ENCODE measurements around the gene CFAP300. TPM values are rescaled to one million over a fixed set of nuclear protein-coding genes. Genes with fewer than 3 reads are reported as not detected.

CFAP300 gene
- total and polyA plus RNA-seq, 2 donors from 2014 or later, result 4.3 to 8.2 TPM

- no peak overlapping the region for H3K4me3 ChIP-seq (ENCODE audit: low read length in 3 of 3)
- H3K4me1 ChIP-seq (ENCODE audit: control insufficient read depth in 2 of 3, insufficient read depth in 2 of 3, low read depth in 1 of 3, low read length in 3 of 3), result no peaks in the 10 kb centered on the region
- H3K27me3 ChIP-seq (ENCODE audit: control insufficient read depth, insufficient read depth, low read length), result no peaks in the 10 kb centered on the region
- intact Hi-C loops (cut with DNase I), result no loop called here
- H3K36me3 ChIP-seq (ENCODE audit: control insufficient read depth in 2 of 3, insufficient read depth in 3 of 3, low read length in 3 of 3), result no peaks in the 10 kb centered on the region
- FAIRE-seq, result no peak
- H3K9me3 ChIP-seq (ENCODE audit: control insufficient read depth in 2 of 3, insufficient read depth in 1 of 3, low read length in 3 of 3), result no peaks in the 10 kb centered on the region
- peak in 1 of 5 donors; percentile 16 for DNase-seq
- no peak overlapping the region for H3K27ac ChIP-seq (ENCODE audit: low read depth in 2 of 2, low read length in 2 of 2)
- TF ChIP-seq, protein P1, sequence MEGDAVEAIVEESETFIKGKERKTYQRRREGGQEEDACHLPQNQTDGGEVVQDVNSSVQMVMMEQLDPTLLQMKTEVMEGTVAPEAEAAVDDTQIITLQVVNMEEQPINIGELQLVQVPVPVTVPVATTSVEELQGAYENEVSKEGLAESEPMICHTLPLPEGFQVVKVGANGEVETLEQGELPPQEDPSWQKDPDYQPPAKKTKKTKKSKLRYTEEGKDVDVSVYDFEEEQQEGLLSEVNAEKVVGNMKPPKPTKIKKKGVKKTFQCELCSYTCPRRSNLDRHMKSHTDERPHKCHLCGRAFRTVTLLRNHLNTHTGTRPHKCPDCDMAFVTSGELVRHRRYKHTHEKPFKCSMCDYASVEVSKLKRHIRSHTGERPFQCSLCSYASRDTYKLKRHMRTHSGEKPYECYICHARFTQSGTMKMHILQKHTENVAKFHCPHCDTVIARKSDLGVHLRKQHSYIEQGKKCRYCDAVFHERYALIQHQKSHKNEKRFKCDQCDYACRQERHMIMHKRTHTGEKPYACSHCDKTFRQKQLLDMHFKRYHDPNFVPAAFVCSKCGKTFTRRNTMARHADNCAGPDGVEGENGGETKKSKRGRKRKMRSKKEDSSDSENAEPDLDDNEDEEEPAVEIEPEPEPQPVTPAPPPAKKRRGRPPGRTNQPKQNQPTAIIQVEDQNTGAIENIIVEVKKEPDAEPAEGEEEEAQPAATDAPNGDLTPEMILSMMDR (IDR thresholded peaks at IDR 0.05; ENCODE audit: borderline replicate concordance, extremely low read depth, insufficient read depth), result peak; percentile 3
- no peak overlapping the region for H3K9ac ChIP-seq (ENCODE audit: low read length in 3 of 3)
Observed at GRCh38 chr11:102061276-102061675, 14.0 kb downstream of the CFAP300 start.

DNA sequence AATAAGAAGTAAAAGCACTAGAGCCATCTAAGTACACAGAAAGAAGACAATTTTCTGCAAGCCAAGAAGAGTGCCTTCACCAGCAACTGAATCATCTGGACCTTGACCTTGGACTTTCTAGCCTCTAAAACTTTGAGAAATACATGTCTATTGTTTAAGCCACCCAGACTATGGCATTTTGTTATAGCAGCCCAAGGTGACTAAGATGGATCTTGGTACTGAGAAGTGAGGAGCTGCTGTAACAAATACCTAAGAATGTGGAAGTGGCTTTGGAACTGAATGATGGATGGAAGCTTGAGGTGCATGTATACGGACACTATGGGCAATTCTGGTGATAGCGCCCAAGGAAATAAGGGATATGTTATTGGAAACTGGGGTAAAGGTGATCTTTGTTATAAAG lies 14.9 kb downstream of the CFAP300 start:
- intact Hi-C loops (cut with DNase I), result no loop called here
- TF ChIP-seq, protein P1 (IDR thresholded peaks at IDR 0.05; ENCODE audit: borderline replicate concordance, extremely low read depth, insufficient read depth), result no peak
- no peak overlapping the region for H3K27ac ChIP-seq (ENCODE audit: low read depth in 2 of 2, low read length in 2 of 2)
- FAIRE-seq (no peak), DNase-seq (no peak)
- H3K27me3 ChIP-seq (ENCODE audit: control insufficient read depth, insufficient read depth, low read length), result no peaks in the 10 kb centered on the region
- H3K9ac ChIP-seq (ENCODE audit: low read length in 3 of 3), result no peak overlapping the region
- H3K36me3 ChIP-seq (ENCODE audit: control insufficient read depth in 2 of 3, insufficient read depth in 3 of 3, low read length in 3 of 3), result no peaks in the 10 kb centered on the region
- H3K9me3 ChIP-seq (ENCODE audit: control insufficient read depth in 2 of 3, insufficient read depth in 1 of 3, low read length in 3 of 3), result no peaks in the 10 kb centered on the region
- no peaks in the 10 kb centered on the region for H3K4me1 ChIP-seq (ENCODE audit: control insufficient read depth in 2 of 3, insufficient read depth in 2 of 3, low read depth in 1 of 3, low read length in 3 of 3)
- no peak overlapping the region for H3K4me3 ChIP-seq (ENCODE audit: low read length in 3 of 3)

DNA sequence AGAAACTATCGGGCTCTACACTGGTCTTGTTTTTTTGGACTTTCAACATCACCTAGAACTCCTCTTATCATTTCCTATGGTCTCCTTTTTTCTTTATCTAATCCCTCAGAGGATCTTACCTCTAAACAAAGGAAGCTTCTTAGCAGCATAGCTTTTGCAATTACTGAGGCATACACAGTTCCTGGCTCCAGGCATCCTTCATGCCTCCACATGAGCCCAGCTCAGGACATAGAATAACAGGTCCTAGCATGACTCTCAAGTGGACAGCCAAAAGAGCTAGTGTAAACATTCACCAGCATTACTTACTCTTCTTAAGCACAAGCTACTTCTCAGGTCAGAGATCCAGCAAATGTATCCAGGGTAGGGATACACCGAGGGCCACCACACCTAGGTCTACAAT lies 17.1 kb downstream of the CFAP300 start:
- no peak for DNase-seq
- no peak overlapping the region for H3K4me3 ChIP-seq (ENCODE audit: low read length in 3 of 3)
- no peaks in the 10 kb centered on the region for H3K27me3 ChIP-seq (ENCODE audit: control insufficient read depth, insufficient read depth, low read length)
- H3K9ac ChIP-seq (ENCODE audit: low read length in 3 of 3), result no peak overlapping the region
- TF ChIP-seq, protein P1 (IDR thresholded peaks at IDR 0.05; ENCODE audit: borderline replicate concordance, extremely low read depth, insufficient read depth), result no peak
- H3K36me3 ChIP-seq (ENCODE audit: control insufficient read depth in 2 of 3, insufficient read depth in 3 of 3, low read length in 3 of 3), result no peaks in the 10 kb centered on the region
- intact Hi-C loops (cut with DNase I), result no loop called here
- H3K27ac ChIP-seq (ENCODE audit: low read depth in 2 of 2, low read length in 2 of 2), result no peak overlapping the region
- H3K9me3 ChIP-seq (ENCODE audit: control insufficient read depth in 2 of 3, insufficient read depth in 1 of 3, low read length in 3 of 3), result no peaks in the 10 kb centered on the region
- H3K4me1 ChIP-seq (ENCODE audit: control insufficient read depth in 2 of 3, insufficient read depth in 2 of 3, low read depth in 1 of 3, low read length in 3 of 3), result no peaks in the 10 kb centered on the region
- no peak for FAIRE-seq

GRCh38 chr11:102070766-102071165 lies 23.5 kb downstream of the CFAP300 start:
- intact Hi-C loops (cut with DNase I), result no loop called here
- no peak for DNase-seq
- Histone ChIP-seq H3K9me3 (ENCODE audit: control insufficient read depth in 2 of 3, insufficient read depth in 1 of 3, low read length in 3 of 3) (peaks cover 0 to 19% (median 8%) of the 10 kb centered on the region in 3 donors), H3K27ac (ENCODE audit: low read depth in 2 of 2, low read length in 2 of 2) (no peak overlapping the region), H3K36me3 (ENCODE audit: control insufficient read depth in 2 of 3, insufficient read depth in 3 of 3, low read length in 3 of 3) (no peaks in the 10 kb centered on the region), H3K4me3 (ENCODE audit: low read length in 3 of 3) (no peak overlapping the region), H3K4me1 (ENCODE audit: control insufficient read depth in 2 of 3, insufficient read depth in 2 of 3, low read depth in 1 of 3, low read length in 3 of 3) (no peaks in the 10 kb centered on the region), H3K9ac (ENCODE audit: low read length in 3 of 3) (no peak overlapping the region), H3K27me3 (ENCODE audit: control insufficient read depth, insufficient read depth, low read length) (no peaks in the 10 kb centered on the region)
- TF ChIP-seq, protein P1 (IDR thresholded peaks at IDR 0.05; ENCODE audit: borderline replicate concordance, extremely low read depth, insufficient read depth), result no peak
- FAIRE-seq, result no peak

Data from kidney (tissue), 14 donors.